ENCODE measurements around the gene ALKBH5. TPM values are rescaled to one million over a fixed set of nuclear protein-coding genes. Genes with fewer than 3 reads are reported as not detected.

The ALKBH5 gene
- total RNA-seq, 1 donor from 2014 or later: 92.6 TPM

DNA sequence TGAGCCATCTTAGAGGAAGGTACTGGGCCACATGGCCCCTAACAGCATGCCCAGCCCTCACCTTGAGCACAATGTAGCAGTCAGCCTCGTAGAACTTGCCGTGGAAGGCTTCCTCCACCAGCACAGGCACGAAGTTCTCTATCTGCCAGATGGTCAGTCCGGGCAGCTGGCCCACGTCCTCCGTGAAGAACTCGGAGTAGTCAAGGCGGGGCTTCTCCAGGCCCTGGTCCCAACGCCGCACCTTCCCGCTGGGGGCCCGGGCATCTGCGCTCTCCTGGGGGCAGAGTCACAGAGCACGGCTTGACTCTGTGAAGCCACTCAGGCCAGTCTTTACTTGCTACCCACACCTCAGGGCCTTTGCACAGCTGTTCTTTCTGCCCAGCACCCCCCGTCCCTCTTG is 67.6 kb downstream of the ALKBH5 start:
- no peaks in the 10 kb centered on the region for H3K9me3 Mint-ChIP-seq (ENCODE audit: unreplicated experiment)
- Histone ChIP-seq H2AFZ (ENCODE audit: low read depth, low read length) (no peak overlapping the region), H3K27me3 (ENCODE audit: insufficient read depth, low read length) (no peaks in the 10 kb centered on the region), H3K79me2 (ENCODE audit: insufficient read depth, low read length) (peaks cover 20% of the 10 kb centered on the region), H3K4me3 (ENCODE audit: insufficient read depth, low read depth, low read length) (no peak overlapping the region), H3K27ac (ENCODE audit: low read depth, low read length) (no peak overlapping the region), H3K9ac (ENCODE audit: low read length) (no peak overlapping the region), H4K20me1 (ENCODE audit: insufficient read depth, low read length) (peaks cover 84% of the 10 kb centered on the region), H3K4me2 (ENCODE audit: low read length) (no peak overlapping the region), H3K4me1 (ENCODE audit: insufficient read depth, low read length) (peaks cover 7% of the 10 kb centered on the region), H3K36me3 (ENCODE audit: insufficient read depth, low read length) (peaks cover 28% of the 10 kb centered on the region), H3K9me3 (ENCODE audit: insufficient read depth, low read depth, low read length) (no peaks in the 10 kb centered on the region)
- H3K27ac Mint-ChIP-seq (ENCODE audit: unreplicated experiment): no peak overlapping the region
- H3K36me3 Mint-ChIP-seq (ENCODE audit: low read depth, unreplicated experiment): peaks cover 27% of the 10 kb centered on the region
- FAIRE-seq (no peak), DNase-seq (ENCODE audit: low read depth) (no peak)
- H3K27me3 Mint-ChIP-seq (ENCODE audit: low read depth, unreplicated experiment): no peaks in the 10 kb centered on the region
- TF ChIP-seq, protein P1, sequence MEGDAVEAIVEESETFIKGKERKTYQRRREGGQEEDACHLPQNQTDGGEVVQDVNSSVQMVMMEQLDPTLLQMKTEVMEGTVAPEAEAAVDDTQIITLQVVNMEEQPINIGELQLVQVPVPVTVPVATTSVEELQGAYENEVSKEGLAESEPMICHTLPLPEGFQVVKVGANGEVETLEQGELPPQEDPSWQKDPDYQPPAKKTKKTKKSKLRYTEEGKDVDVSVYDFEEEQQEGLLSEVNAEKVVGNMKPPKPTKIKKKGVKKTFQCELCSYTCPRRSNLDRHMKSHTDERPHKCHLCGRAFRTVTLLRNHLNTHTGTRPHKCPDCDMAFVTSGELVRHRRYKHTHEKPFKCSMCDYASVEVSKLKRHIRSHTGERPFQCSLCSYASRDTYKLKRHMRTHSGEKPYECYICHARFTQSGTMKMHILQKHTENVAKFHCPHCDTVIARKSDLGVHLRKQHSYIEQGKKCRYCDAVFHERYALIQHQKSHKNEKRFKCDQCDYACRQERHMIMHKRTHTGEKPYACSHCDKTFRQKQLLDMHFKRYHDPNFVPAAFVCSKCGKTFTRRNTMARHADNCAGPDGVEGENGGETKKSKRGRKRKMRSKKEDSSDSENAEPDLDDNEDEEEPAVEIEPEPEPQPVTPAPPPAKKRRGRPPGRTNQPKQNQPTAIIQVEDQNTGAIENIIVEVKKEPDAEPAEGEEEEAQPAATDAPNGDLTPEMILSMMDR (IDR thresholded peaks at IDR 0.05; ENCODE audit: insufficient read depth, low read depth, low read length): no peak
- no peak for TF ChIP-seq EZH2 (IDR thresholded peaks at IDR 0.05; ENCODE audit: insufficient read depth, low read length)
- H3K4me1 Mint-ChIP-seq (ENCODE audit: low read depth, unreplicated experiment): peaks cover 7% of the 10 kb centered on the region
- H3K4me3 Mint-ChIP-seq (ENCODE audit: unreplicated experiment): no peak overlapping the region

DNA sequence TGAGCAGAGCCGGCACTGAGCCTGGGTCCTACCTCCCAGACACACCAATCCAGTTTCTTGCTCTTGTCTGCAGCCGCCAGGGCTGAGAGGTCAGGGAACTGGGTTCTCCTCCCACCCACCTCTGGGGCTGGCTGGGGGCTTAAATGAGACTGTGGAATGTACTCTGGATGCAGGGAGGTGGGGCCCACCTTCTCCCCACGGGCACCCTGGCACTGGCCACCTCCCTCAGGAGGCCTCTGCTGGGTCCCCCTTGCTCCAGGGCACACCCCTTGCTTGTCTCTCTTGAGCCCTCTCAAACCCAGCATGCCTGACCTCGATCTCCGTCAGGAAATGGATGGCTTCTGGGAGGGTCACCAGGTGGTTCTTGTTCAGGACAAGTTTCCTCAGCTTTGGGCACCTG is 68.5 kb downstream of the ALKBH5 start:
- Mint-ChIP-seq H3K36me3 (ENCODE audit: low read depth, unreplicated experiment) (peaks cover 22% of the 10 kb centered on the region), H3K27ac (ENCODE audit: unreplicated experiment) (no peak overlapping the region), H3K4me1 (ENCODE audit: low read depth, unreplicated experiment) (peaks cover 9% of the 10 kb centered on the region), H3K27me3 (ENCODE audit: low read depth, unreplicated experiment) (no peaks in the 10 kb centered on the region), H3K9me3 (ENCODE audit: unreplicated experiment) (no peaks in the 10 kb centered on the region), H3K4me3 (ENCODE audit: unreplicated experiment) (no peak overlapping the region)
- peaks cover 29% of the 10 kb centered on the region for H3K36me3 ChIP-seq (ENCODE audit: insufficient read depth, low read length)
- H3K79me2 ChIP-seq (ENCODE audit: insufficient read depth, low read length): peaks cover 30% of the 10 kb centered on the region
- no peak overlapping the region for H3K4me3 ChIP-seq (ENCODE audit: insufficient read depth, low read depth, low read length)
- no peak overlapping the region for H3K9ac ChIP-seq (ENCODE audit: low read length)
- H4K20me1 ChIP-seq (ENCODE audit: insufficient read depth, low read length): peaks cover 87% of the 10 kb centered on the region
- no peak overlapping the region for H3K27ac ChIP-seq (ENCODE audit: low read depth, low read length)
- peaks cover 11% of the 10 kb centered on the region for H3K4me1 ChIP-seq (ENCODE audit: insufficient read depth, low read length)
- H2AFZ ChIP-seq (ENCODE audit: low read depth, low read length): no peak overlapping the region
- no peak for DNase-seq (ENCODE audit: low read depth)
- H3K9me3 ChIP-seq (ENCODE audit: insufficient read depth, low read depth, low read length): no peaks in the 10 kb centered on the region
- TF ChIP-seq EZH2 (IDR thresholded peaks at IDR 0.05; ENCODE audit: insufficient read depth, low read length): no peak
- TF ChIP-seq, protein P1 (IDR thresholded peaks at IDR 0.05; ENCODE audit: insufficient read depth, low read depth, low read length): no peak
- FAIRE-seq: no peak
- no peak overlapping the region for H3K4me2 ChIP-seq (ENCODE audit: low read length)
- no peaks in the 10 kb centered on the region for H3K27me3 ChIP-seq (ENCODE audit: insufficient read depth, low read length)

DNA sequence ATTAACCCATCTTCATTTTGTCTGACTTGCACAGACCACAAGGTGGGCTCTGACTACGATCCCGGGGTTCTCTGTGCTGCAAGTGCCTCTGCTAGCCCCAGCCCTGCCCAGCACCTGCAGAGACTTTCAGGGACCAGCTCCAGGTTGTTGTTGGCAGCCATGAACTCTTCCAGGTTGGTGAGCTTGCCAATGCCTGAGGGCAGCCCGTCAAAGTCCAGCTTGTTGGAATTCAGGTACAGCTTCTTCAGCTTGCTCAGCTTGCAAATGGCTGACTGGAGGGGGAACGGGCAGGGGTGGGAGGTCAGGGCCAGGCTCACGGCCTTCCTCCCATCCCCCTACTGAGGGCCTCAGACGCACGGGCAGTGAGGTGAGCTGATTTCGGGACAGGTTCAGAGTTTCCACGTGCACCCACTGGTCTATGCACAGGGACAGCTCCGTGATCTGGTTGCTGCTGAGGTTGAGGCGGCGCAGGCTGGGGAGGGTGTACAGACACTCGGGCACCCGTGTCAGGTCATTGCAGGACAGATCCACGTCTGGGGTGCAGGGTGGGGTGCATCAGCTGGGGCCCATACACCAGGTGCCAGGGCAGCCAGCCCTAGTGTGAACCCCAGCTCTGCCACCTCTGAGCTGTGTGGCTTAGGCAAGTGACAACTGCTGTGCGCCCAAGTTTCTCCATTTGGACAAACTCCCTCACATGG is 69.7 kb downstream of the ALKBH5 start:
- no peaks in the 10 kb centered on the region for H3K9me3 ChIP-seq (ENCODE audit: insufficient read depth, low read depth, low read length)
- H2AFZ ChIP-seq (ENCODE audit: low read depth, low read length): no peak overlapping the region
- H3K79me2 ChIP-seq (ENCODE audit: insufficient read depth, low read length): peaks cover 42% of the 10 kb centered on the region
- TF ChIP-seq, protein P1 (IDR thresholded peaks at IDR 0.05; ENCODE audit: insufficient read depth, low read depth, low read length): no peak
- no peak for TF ChIP-seq EZH2 (IDR thresholded peaks at IDR 0.05; ENCODE audit: insufficient read depth, low read length)
- no peaks in the 10 kb centered on the region for H3K27me3 ChIP-seq (ENCODE audit: insufficient read depth, low read length)
- Mint-ChIP-seq H3K9me3 (ENCODE audit: unreplicated experiment) (no peaks in the 10 kb centered on the region), H3K36me3 (ENCODE audit: low read depth, unreplicated experiment) (peaks cover 14% of the 10 kb centered on the region), H3K4me1 (ENCODE audit: low read depth, unreplicated experiment) (peaks cover 11% of the 10 kb centered on the region), H3K27me3 (ENCODE audit: low read depth, unreplicated experiment) (no peaks in the 10 kb centered on the region), H3K4me3 (ENCODE audit: unreplicated experiment) (no peak overlapping the region), H3K27ac (ENCODE audit: unreplicated experiment) (no peak overlapping the region)
- H3K36me3 ChIP-seq (ENCODE audit: insufficient read depth, low read length): peaks cover 29% of the 10 kb centered on the region
- H3K9ac ChIP-seq (ENCODE audit: low read length): no peak overlapping the region
- FAIRE-seq: no peak
- peaks cover 81% of the 10 kb centered on the region for H4K20me1 ChIP-seq (ENCODE audit: insufficient read depth, low read length)
- no peak overlapping the region for H3K4me3 ChIP-seq (ENCODE audit: insufficient read depth, low read depth, low read length)
- no peak for DNase-seq (ENCODE audit: low read depth)
- H3K4me1 ChIP-seq (ENCODE audit: insufficient read depth, low read length): peaks cover 12% of the 10 kb centered on the region
- no peak overlapping the region for H3K4me2 ChIP-seq (ENCODE audit: low read length)
- no peak overlapping the region for H3K27ac ChIP-seq (ENCODE audit: low read depth, low read length)
